Endothelial cell (in vitro differentiated cells): ENCODE results near the gene IL17F. TPM values are rescaled to one million over a fixed set of nuclear protein-coding genes. Genes with fewer than 3 reads are reported as not detected.
A peak's percentile ranks its signal among the peaks of the same experiment; 100 is the strongest.

Source experiments
- DNase-seq: peaks from one replicate; pipeline ENCODE4 v3.0.0; 2021; ENCODE audit warnings: low spot score
- H3K27ac Mint-ChIP-seq: one replicate; pipeline ENCODE4 v1.8.0; 2021; ENCODE audit warnings: mixed read lengths, inconsistent platforms; ENCODE audit not compliant: unreplicated experiment
- H3K27me3 Mint-ChIP-seq: one replicate; pipeline ENCODE4 v1.8.0; 2021; ENCODE audit warnings: mild to moderate bottlenecking, moderate library complexity, mixed read lengths, inconsistent platforms; ENCODE audit not compliant: unreplicated experiment
- H3K36me3 Mint-ChIP-seq: one replicate; pipeline ENCODE4 v1.8.0; 2021; ENCODE audit warnings: mild to moderate bottlenecking, low read depth, mixed read lengths, inconsistent platforms; ENCODE audit not compliant: unreplicated experiment
- H3K4me1 Mint-ChIP-seq: one replicate; pipeline ENCODE4 v1.8.0; 2021; ENCODE audit warnings: mild to moderate bottlenecking, mixed read lengths, inconsistent platforms; ENCODE audit not compliant: unreplicated experiment
- H3K4me3 Mint-ChIP-seq: one replicate; pipeline ENCODE4 v1.8.0; 2021; ENCODE audit warnings: mild to moderate bottlenecking, mixed read lengths, inconsistent platforms; ENCODE audit not compliant: unreplicated experiment
- H3K9me3 Mint-ChIP-seq: one replicate; pipeline ENCODE4 v1.8.0; 2021; ENCODE audit warnings: mixed read lengths, inconsistent platforms; ENCODE audit not compliant: unreplicated experiment
- long read RNA-seq: library from polyadenylated mRNA; unstranded; transcript quantifications from one replicate; pipeline ENCODE4 v2.0.0, GENCODE V29; 2020; ENCODE audit not compliant: unreplicated experiment
- total RNA-seq: library from RNA; stranded (reverse); fragmentation: NEBNext Ultra II Directional; extraction: Animal tissue kit (Norgen Biotek cat#: 25700); gene quantifications from one replicate; pipeline ENCODE4 v1.2.1, GENCODE V29; 2021; ENCODE audit not compliant: unreplicated experiment
- TF ChIP-seq, protein P1 (sequence below): fragments of 200-600 bp; sonication (generic); IDR thresholded peaks from one replicate; pipeline ENCODE4 v1.5.0; 2021; ENCODE audit warnings: antibody characterized with exemption; ENCODE audit not compliant: unreplicated experiment

IL17F gene
- not detected for total RNA-seq
- long read RNA-seq, result 0 reads

DNA sequence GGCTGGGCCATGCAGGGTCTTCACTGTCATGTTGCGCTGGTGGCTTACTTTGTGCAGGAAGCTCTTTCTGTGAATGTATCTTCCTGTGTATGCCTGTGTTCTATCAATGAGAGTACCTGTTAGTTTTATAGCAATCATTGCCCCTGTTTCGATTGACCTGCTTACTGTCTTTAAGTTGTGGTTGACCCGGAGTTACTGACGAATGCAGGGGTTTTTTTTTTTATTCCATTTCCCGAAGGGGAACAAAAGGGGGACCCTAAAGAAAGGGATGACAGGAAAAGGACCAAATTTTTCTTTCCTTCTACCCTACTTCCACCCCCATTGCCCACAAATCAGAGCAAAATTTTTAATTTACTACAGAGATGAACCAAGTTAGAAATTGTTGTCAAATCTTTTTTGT lies at the start of gene IL17F:
Gene IL17F, minus strand, starts transcription at position 101 of the 400 bp plus-strand sequence. Its CDS starts 71 bp downstream, at position 30.
- Mint-ChIP-seq H3K36me3 (no peaks in the 10 kb centered on the region), H3K9me3 (no peaks in the 10 kb centered on the region), H3K27ac (no peak within 1 kb of the TSS), H3K4me1 (peaks cover 3% of the 10 kb centered on the region), H3K27me3 (peaks cover 2% of the 10 kb centered on the region), H3K4me3 (no peak within 1 kb of the TSS)
- no peak for DNase-seq
- TF ChIP-seq, protein P1, sequence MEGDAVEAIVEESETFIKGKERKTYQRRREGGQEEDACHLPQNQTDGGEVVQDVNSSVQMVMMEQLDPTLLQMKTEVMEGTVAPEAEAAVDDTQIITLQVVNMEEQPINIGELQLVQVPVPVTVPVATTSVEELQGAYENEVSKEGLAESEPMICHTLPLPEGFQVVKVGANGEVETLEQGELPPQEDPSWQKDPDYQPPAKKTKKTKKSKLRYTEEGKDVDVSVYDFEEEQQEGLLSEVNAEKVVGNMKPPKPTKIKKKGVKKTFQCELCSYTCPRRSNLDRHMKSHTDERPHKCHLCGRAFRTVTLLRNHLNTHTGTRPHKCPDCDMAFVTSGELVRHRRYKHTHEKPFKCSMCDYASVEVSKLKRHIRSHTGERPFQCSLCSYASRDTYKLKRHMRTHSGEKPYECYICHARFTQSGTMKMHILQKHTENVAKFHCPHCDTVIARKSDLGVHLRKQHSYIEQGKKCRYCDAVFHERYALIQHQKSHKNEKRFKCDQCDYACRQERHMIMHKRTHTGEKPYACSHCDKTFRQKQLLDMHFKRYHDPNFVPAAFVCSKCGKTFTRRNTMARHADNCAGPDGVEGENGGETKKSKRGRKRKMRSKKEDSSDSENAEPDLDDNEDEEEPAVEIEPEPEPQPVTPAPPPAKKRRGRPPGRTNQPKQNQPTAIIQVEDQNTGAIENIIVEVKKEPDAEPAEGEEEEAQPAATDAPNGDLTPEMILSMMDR, result no peak

DNA sequence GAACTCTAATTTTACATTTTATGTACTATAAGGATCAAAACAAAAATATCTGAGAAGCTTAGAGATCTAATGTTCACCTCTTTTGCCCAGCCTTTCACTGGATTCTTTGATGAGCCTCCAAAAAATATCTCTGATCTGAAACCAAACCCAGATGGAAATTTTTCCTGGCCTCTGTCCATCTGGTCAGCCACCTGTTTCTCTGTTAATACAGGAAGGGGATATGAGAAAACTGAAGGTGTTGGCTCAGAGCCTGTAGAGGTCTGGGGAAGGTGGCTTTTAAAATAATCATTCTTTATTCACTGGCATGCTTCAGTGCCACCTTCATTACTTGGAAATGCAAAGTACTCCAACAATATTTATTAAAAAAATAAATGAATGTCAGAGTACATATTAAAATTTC lies 48.8 kb upstream of the IL17F start:
- Mint-ChIP-seq H3K36me3 (peaks cover 14% of the 10 kb centered on the region), H3K4me1 (no peaks in the 10 kb centered on the region), H3K27ac (no peak overlapping the region), H3K9me3 (no peaks in the 10 kb centered on the region), H3K4me3 (no peak overlapping the region), H3K27me3 (no peaks in the 10 kb centered on the region)
- TF ChIP-seq, protein P1, result no peak
- no peak for DNase-seq

DNA sequence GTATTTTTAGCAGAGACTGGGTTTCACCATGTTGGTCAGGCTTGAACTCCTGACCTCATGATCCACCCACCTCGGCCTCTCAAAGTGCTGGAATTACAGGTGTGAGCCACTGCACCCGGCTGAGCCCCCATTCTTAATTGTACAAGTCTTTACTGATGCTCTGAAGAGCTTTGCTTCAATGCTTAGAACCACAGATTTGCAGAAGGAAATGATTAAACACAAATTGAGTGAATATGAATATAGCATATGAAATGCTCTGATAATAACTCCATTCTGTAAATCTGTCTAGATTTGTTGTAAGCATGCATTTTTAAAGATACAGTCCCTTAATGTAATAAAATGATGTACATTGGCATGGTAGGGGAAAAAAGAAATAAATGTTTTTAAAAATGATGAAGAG lies 44.5 kb upstream of the IL17F start:
- Mint-ChIP-seq H3K27me3 (peaks cover 2% of the 10 kb centered on the region), H3K27ac (no peak overlapping the region), H3K36me3 (no peaks in the 10 kb centered on the region), H3K4me3 (no peak overlapping the region), H3K4me1 (peaks cover 4% of the 10 kb centered on the region), H3K9me3 (no peaks in the 10 kb centered on the region)
- no peak for DNase-seq
- TF ChIP-seq, protein P1, result no peak

DNA sequence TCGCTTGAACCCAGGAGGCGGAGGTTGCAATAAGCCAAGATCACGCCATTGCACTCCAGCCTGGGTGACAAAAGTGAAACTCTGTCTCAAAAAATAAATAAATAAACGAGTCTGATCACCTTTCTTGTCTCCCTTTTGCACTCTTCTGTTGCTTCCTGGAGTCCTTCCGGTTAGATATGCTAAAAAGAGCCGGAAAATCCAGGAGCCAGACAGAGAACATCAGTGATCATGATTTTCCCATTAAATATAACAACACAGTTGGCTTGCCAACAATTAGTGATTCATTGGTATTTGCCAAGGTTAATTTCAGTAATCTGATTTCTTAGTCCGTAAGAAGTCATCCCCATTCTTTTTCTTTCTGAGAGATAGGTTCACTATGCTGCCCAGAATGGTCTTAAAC lies 43.9 kb upstream of the IL17F start:
- H3K27ac Mint-ChIP-seq, result no peak overlapping the region
- DNase-seq, result no peak
- no peaks in the 10 kb centered on the region for H3K9me3 Mint-ChIP-seq
- peaks cover 2% of the 10 kb centered on the region for H3K27me3 Mint-ChIP-seq
- H3K4me1 Mint-ChIP-seq, result peaks cover 8% of the 10 kb centered on the region
- H3K4me3 Mint-ChIP-seq, result no peak overlapping the region
- TF ChIP-seq, protein P1, result no peak
- H3K36me3 Mint-ChIP-seq, result no peaks in the 10 kb centered on the region

DNA sequence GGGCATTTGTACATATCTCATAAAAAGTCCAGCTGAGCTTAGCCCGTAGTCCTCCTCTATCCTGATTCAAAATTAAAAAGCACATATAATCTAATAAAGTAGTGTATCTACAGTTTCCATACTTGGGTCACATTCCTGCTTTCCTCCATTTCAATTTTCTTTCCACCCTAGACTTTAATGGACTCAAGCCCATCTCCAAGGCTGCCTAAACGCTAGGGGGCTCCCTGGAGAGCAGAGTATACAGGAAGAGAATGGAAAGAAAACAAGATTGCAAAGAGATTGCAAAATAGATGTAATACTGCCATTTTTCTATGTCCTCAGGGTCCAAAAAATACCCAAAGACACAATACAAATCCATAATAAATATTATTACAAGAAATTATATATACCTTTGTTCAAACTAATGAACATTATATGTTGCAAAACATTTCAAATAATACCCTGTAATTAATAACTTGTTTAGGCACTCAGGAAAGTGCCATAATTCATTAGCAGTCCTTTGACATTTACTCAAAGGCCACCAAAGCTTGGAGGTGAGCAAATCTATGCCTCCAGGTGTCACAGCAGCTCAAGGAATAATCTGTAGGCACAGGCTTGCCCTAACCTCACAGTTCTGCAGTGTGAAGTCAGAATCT lies 42.6 kb upstream of the IL17F start:
- DNase-seq, result peak; percentile 79
- Mint-ChIP-seq H3K27me3 (peaks cover 2% of the 10 kb centered on the region), H3K4me3 (peak overlapping the region; percentile 42), H3K9me3 (no peaks in the 10 kb centered on the region), H3K36me3 (no peaks in the 10 kb centered on the region), H3K27ac (no peak overlapping the region), H3K4me1 (peaks cover 10% of the 10 kb centered on the region)
- TF ChIP-seq, protein P1, result peak; percentile 29
